Psoas muscle (tissue), 8 donors: ENCODE data around the gene UTP18. TPM values are rescaled to one million over a fixed set of nuclear protein-coding genes. Genes with fewer than 3 reads are reported as not detected.

Experiments used
- ATAC-seq, 4 donors: fragments of 200-7000 bp; cut with Tn5 transposase; one replicate each; pipeline ENCODE4 v1.9.1; 2020; ENCODE audit warnings: moderate library complexity in 3 of 4, mild to moderate bottlenecking in 2 of 4
- DNase-seq, 2 donors: peaks; one replicate each; pipeline ENCODE4 v3.0.0-alpha.2; 2020
- H3K27ac ChIP-seq: fragments of 200-600 bp; one replicate; pipeline ENCODE4 v1.8.0; 2022
- H3K27me3 ChIP-seq, 3 donors: fragments of 200-600 bp in 1 of 3; one replicate each; pipeline versions ENCODE4 v1.6.1 to v1.8.0; 2013 to 2022; ENCODE audit warnings: low read length in 2 of 3, mild to moderate bottlenecking in 2 of 3, moderate library complexity in 1 of 3; ENCODE audit not compliant: insufficient read depth in 3 of 3
- H3K36me3 ChIP-seq, 2 donors: fragments of 200-600 bp in 1 of 2; one replicate each; pipeline versions ENCODE4 v1.6.1 to v1.8.0; 2013 to 2022; ENCODE audit warnings: low read depth in 1 of 2, mild to moderate bottlenecking in 1 of 2, moderate library complexity in 1 of 2; ENCODE audit not compliant: insufficient read depth in 1 of 2
- H3K4me1 ChIP-seq: fragments of 200-600 bp; one replicate; pipeline ENCODE4 v1.8.0; 2022
- H3K4me3 ChIP-seq: fragments of 200-600 bp; one replicate; pipeline ENCODE4 v1.8.0; 2022; ENCODE audit warnings: mild to moderate bottlenecking
- H3K9me3 ChIP-seq: fragments of 200-600 bp; one replicate; pipeline ENCODE4 v1.8.0; 2022
- CTCF ChIP-seq: fragments of 200-600 bp; IDR thresholded peaks from one replicate; pipeline ENCODE4 v1.8.0; 2022; ENCODE audit warnings: antibody characterized with exemption
- WGBS, 3 donors: extraction: QIAGEN DNeasy Blood & Tissue Kit; methylation state at CpG; one replicate each; pipeline versions ENCODE4 v1.1.6 to v1.1.7; 2013; 5-methylcytosine and 5-hydroxymethylcytosine counted together
- intact Hi-C, 2 donors: fragments of 100-400 bp; cut with DNase I; formaldehyde crosslinking; loops; one replicate each; pipeline versions ENCODE4 v1.11.0 to v1.14.2; 2022
- polyA plus RNA-seq, 3 donors: library from polyadenylated mRNA; stranded (reverse); fragments of 200-250 nt; gene quantifications; one replicate each; pipeline ENCODE4 v1.2.3, GENCODE V29; 2013
- total RNA-seq, 4 donors: library from RNA; stranded (reverse); fragmentation: NEBNext Ultra II Directional in 2 of 4; extraction: Animal tissue kit (Norgen Biotek cat#: 25700) in 2 of 4; gene quantifications; one replicate each; pipeline versions ENCODE4 v1.2.1 to v1.2.4, GENCODE V29; 2021 to 2023
- donor health status: healthy with polysubstance abuse.
- donor health status: DM: no; HTN: no; CAD: no; lungs with moderate emphysema.
- donor health status: Bipolar disorder and iron deficiency.
- donor health status: healthy.
- donor health status: DM: yes; HTN: yes; CAD: no.
- donor health status: DM: no; HTN: no; CAD: no.
- donor health status: DM: no; HTN: no; CAD: no.
- donor health status: DM: yes; HTN: yes; CAD: no.

UTP18 gene
- total and polyA plus RNA-seq, 7 donors = 13.1 to 32.5 (median 22.3) TPM

GRCh38 chr17:51346218-51346982 lies 86.1 kb downstream of the UTP18 start:
- H3K4me1 ChIP-seq = no peaks in the 10 kb centered on the region
- WGBS, 3 donors = 73 to 80% (median 73%) methylated on average over 9 of the region's 9 CpGs
- H3K4me3 ChIP-seq = no peak overlapping the region
- ATAC-seq (no peak), DNase-seq (no peak)
- no peaks in the 10 kb centered on the region for H3K27me3 ChIP-seq
- no peaks in the 10 kb centered on the region for H3K9me3 ChIP-seq
- no peaks in the 10 kb centered on the region for H3K36me3 ChIP-seq
- intact Hi-C loops = no loop called here
- no peak overlapping the region for H3K27ac ChIP-seq
- TF ChIP-seq CTCF = no peak

Other genes with a start within 250 kb of the UTP18 start
- gene SPAG9, start 139.7 kb upstream of the UTP18 start, total RNA-seq = 100 to 1,000 TPM in 3 of 4 donors, 10 to 100 TPM in 1; 82.1 to 133 (median 121) TPM
- gene SPAG9, start 139.7 kb upstream of the UTP18 start, polyA plus RNA-seq = 10 to 100 TPM; 34.8 to 92.1 (median 54.1) TPM
- 10 to 100 TPM; 29.3 to 75.0 (median 50.9) TPM for gene NME1, start 107.0 kb upstream of the UTP18 start, total RNA-seq
- 100 to 1,000 TPM in 1 of 3 donors, 10 to 100 TPM in 2; 55.8 to 328 (median 71.1) TPM for gene NME1, start 107.0 kb upstream of the UTP18 start, polyA plus RNA-seq
- gene NME2, start 94.1 kb upstream of the UTP18 start, total RNA-seq = 100 to 1,000 TPM; 334 to 550 (median 422) TPM
- 1,000 to 10,000 TPM in 1 of 3 donors, 100 to 1,000 TPM in 2; 607 to 1,336 (median 718) TPM for gene NME2, start 94.1 kb upstream of the UTP18 start, polyA plus RNA-seq
- 1 to 10 TPM; 5.1 to 6.6 (median 5.7) TPM for gene MBTD1, start 497 bp upstream of the UTP18 start, total RNA-seq
- gene MBTD1, start 497 bp upstream of the UTP18 start, polyA plus RNA-seq = 1 to 10 TPM; 2.7 to 7.2 (median 3.0) TPM